ENCODE results near the gene ENDOV.

- no peak for TF ChIP-seq POLR2A (IDR thresholded peaks at IDR 0.05)
- TF ChIP-seq, protein P1, sequence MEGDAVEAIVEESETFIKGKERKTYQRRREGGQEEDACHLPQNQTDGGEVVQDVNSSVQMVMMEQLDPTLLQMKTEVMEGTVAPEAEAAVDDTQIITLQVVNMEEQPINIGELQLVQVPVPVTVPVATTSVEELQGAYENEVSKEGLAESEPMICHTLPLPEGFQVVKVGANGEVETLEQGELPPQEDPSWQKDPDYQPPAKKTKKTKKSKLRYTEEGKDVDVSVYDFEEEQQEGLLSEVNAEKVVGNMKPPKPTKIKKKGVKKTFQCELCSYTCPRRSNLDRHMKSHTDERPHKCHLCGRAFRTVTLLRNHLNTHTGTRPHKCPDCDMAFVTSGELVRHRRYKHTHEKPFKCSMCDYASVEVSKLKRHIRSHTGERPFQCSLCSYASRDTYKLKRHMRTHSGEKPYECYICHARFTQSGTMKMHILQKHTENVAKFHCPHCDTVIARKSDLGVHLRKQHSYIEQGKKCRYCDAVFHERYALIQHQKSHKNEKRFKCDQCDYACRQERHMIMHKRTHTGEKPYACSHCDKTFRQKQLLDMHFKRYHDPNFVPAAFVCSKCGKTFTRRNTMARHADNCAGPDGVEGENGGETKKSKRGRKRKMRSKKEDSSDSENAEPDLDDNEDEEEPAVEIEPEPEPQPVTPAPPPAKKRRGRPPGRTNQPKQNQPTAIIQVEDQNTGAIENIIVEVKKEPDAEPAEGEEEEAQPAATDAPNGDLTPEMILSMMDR (IDR thresholded peaks at IDR 0.05) = no peak
Measured at GRCh38 chr17:80452173-80452915, 37.4 kb downstream of the ENDOV start.
